ENCODE measurements around the gene EPN2. TPM values are rescaled to one million over a fixed set of nuclear protein-coding genes. Genes with fewer than 3 reads are reported as not detected.

EPN2 gene
- total RNA-seq, 4 donors from 2014 or later = 21.8 to 32.3 (median 24.7) TPM

DNA sequence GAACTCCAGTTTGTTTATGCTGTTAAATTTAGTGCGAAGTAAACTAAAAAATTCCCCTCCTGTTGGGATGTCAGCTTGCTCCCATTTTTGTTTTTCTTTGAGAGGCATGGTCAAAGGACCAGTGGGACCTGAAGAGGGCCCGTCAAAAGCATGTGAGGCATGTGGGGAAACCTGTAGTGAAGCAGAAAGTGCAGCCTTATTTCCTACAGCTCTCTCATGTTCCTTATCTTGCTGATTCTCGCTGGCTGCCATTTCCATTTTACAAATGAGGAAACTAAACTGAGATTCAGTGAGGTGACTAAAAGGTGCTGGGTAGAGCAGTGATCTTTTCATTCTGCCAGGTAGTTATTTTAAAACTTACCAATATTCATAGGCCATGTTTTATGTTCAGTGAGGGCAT lies 27.1 kb downstream of the EPN2 start:
- Histone ChIP-seq H3K27me3 (no peaks in the 10 kb centered on the region), H3K9me3 (no peaks in the 10 kb centered on the region), H3K4me3 (replicated peaks in 1 of 3) (no peak overlapping the region), H3K27ac (peak overlapping the region; percentile 37 to 69 (median 50)), H3K36me3 (no peaks in the 10 kb centered on the region), H3K4me1 (peaks cover 53 to 68% of the 10 kb centered on the region in 2 donors)
- DNase-seq = peak in 1 of 2 donors; percentile 40
- TF ChIP-seq POLR2A (IDR thresholded peaks at IDR 0.05) = no peak
- TF ChIP-seq, protein P1, sequence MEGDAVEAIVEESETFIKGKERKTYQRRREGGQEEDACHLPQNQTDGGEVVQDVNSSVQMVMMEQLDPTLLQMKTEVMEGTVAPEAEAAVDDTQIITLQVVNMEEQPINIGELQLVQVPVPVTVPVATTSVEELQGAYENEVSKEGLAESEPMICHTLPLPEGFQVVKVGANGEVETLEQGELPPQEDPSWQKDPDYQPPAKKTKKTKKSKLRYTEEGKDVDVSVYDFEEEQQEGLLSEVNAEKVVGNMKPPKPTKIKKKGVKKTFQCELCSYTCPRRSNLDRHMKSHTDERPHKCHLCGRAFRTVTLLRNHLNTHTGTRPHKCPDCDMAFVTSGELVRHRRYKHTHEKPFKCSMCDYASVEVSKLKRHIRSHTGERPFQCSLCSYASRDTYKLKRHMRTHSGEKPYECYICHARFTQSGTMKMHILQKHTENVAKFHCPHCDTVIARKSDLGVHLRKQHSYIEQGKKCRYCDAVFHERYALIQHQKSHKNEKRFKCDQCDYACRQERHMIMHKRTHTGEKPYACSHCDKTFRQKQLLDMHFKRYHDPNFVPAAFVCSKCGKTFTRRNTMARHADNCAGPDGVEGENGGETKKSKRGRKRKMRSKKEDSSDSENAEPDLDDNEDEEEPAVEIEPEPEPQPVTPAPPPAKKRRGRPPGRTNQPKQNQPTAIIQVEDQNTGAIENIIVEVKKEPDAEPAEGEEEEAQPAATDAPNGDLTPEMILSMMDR (IDR thresholded peaks at IDR 0.05) = no peak
- intact Hi-C loops (cut with DNase I) = no loop called here
- 20 to 29% methylated on average over 3 of the region's 3 CpGs for WGBS, 2 donors

DNA sequence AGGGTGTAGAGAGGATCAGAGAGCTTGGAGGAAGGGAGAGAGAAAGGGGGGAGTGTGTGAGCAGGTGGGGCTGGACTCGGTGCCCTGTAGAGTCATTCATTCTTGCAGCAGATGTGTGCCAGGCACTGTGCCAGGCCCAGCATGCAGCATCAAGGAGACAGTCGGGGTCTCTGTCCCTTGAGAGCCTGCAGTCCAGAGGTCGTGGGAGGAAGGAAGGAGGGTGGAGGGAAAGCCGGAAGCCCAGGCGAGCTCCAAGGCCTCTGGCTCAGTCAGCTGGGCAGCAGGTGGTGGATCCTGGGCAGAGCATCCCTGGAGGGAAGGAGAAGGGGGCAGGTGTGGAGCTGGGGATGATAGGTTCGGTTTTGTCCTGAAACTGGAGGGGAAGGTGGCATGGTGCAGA lies 27.5 kb downstream of the EPN2 start:
- no peak overlapping the region for H3K4me3 ChIP-seq (replicated peaks in 1 of 3)
- TF ChIP-seq, protein P1 (IDR thresholded peaks at IDR 0.05) = no peak
- TF ChIP-seq POLR2A (IDR thresholded peaks at IDR 0.05) = no peak
- peak overlapping the region; percentile 37 to 69 (median 50) for H3K27ac ChIP-seq
- DNase-seq = no peak
- intact Hi-C loops (cut with DNase I) = no loop called here
- H3K9me3 ChIP-seq = no peaks in the 10 kb centered on the region
- H3K4me1 ChIP-seq = peaks cover 57 to 72% of the 10 kb centered on the region in 2 donors
- 52 to 63% methylated on average over 6 of the region's 6 CpGs for WGBS, 2 donors
- no peaks in the 10 kb centered on the region for H3K36me3 ChIP-seq
- no peaks in the 10 kb centered on the region for H3K27me3 ChIP-seq

DNA sequence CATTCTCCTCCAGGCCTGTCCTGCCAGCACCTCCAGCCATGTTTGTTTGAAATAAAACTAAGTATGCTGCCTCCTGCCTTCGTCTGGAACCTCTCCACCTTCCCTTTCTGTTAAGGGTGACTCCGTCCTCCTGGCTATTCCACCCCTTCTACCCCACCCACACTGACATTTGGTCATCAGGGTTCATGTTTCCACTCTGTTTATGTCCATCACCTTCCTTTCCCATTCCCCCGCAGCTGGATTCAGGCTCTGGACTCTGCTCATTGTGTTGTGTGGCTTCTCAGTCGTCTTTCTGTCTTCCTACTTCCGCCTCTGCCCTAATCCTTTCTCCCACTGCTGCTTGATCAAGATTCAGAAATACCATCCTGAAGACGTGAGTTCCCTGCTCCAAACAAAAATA lies 28.6 kb downstream of the EPN2 start:
- DNase-seq = no peak
- intact Hi-C loops (cut with DNase I) = no loop called here

DNA sequence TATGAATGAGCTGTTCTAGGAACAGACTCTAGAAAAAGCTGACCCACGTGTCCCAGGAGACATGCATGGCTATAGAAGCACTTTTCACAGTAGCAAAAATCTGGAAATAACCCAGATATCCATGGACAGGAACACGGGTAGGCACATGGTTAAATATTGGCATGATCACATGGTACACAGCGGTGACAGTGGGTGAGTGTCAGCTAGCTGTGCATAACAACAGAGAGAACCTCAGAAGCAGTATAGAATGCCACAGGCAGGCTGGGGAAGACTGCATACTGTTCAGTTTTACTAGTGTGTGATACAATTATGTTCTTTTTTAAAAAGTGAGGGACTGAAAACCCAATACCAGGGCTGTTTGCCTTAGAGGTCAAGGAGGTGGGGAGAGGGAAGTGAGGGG lies 31.4 kb downstream of the EPN2 start:
- no peak for DNase-seq
- H3K4me1 ChIP-seq = peaks cover 47 to 56% of the 10 kb centered on the region in 2 donors
- 47 to 49% methylated on average over 3 of the region's 3 CpGs for WGBS, 2 donors
- no peaks in the 10 kb centered on the region for H3K9me3 ChIP-seq
- no peaks in the 10 kb centered on the region for H3K36me3 ChIP-seq
- no peak overlapping the region for H3K4me3 ChIP-seq (replicated peaks in 1 of 3)
- peak overlapping the region; percentile 48 to 75 (median 73) for H3K27ac ChIP-seq
- H3K27me3 ChIP-seq = no peaks in the 10 kb centered on the region
- TF ChIP-seq POLR2A (IDR thresholded peaks at IDR 0.05) = no peak
- TF ChIP-seq, protein P1 (IDR thresholded peaks at IDR 0.05) = no peak
- intact Hi-C loops (cut with DNase I) = no loop called here

More for the DNA sequence above, 28.6 kb downstream of the EPN2 start:
- 86 to 87% methylated on average over 6 of the region's 6 CpGs for WGBS, 2 donors
- no peak overlapping the region for H3K4me3 ChIP-seq (replicated peaks in 1 of 3)
- H3K4me1 ChIP-seq = peaks cover 60 to 74% of the 10 kb centered on the region in 2 donors
- no peak for TF ChIP-seq POLR2A (IDR thresholded peaks at IDR 0.05)
- TF ChIP-seq, protein P1 (IDR thresholded peaks at IDR 0.05) = no peak
- H3K27me3 ChIP-seq = no peaks in the 10 kb centered on the region
- H3K36me3 ChIP-seq = no peaks in the 10 kb centered on the region
- H3K27ac ChIP-seq = no peak overlapping the region
- H3K9me3 ChIP-seq = no peaks in the 10 kb centered on the region

DNA sequence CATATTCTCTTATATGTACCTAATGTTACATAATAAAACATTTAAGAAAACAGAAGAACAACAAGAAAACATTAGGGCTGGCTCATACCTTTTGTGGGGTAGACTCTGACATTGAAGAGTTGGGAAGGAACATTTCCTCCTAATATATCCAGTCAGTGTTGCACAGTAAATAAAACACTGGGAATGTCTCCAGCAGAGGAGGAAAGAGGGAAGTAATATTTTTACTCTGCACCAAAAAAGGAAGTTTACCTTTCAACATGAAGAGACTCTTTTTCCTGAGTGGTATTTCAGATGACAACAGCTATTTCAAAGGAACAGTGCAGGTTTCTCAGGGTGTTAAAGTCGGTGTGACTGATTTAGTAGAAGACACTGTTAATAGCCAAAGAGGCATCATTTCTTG lies 31.9 kb downstream of the EPN2 start:
- no peak for DNase-seq
- no peaks in the 10 kb centered on the region for H3K9me3 ChIP-seq
- H3K4me1 ChIP-seq = peaks cover 42 to 52% of the 10 kb centered on the region in 2 donors
- WGBS, 2 donors = 16 to 19% methylated on average over 1 of the region's 1 CpG
- intact Hi-C loops (cut with DNase I) = no loop called here
- no peaks in the 10 kb centered on the region for H3K27me3 ChIP-seq
- peak overlapping the region; percentile 48 to 75 (median 73) for H3K27ac ChIP-seq
- no peak overlapping the region for H3K4me3 ChIP-seq (replicated peaks in 1 of 3)
- no peak for TF ChIP-seq POLR2A (IDR thresholded peaks at IDR 0.05)
- TF ChIP-seq, protein P1 (IDR thresholded peaks at IDR 0.05) = no peak
- no peaks in the 10 kb centered on the region for H3K36me3 ChIP-seq

All from thyroid gland (tissue), 4 donors.